Sigmoid colon (tissue), 7 donors: ENCODE measurements around the gene RNU7-1. TPM values are rescaled to one million over a fixed set of nuclear protein-coding genes. Genes with fewer than 3 reads are reported as not detected.
"Not testable (repeated sequence)": the region's sequence is repeated elsewhere in the genome, so short reads cannot be mapped to it uniquely, and the experiment has no call there.

Source experiments
- DNase-seq: peaks from one replicate; pipeline ENCODE4 v3.0.0-alpha.2; 2019
- H3K27ac ChIP-seq, 4 donors: fragments of 200-600 bp; sonication (generic); one replicate each; pipeline ENCODE4 v1.5.1; 2016 to 2019; ENCODE audit warnings: mild to moderate bottlenecking in 1 of 4
- H3K27me3 ChIP-seq, 3 donors: fragments of 200-600 bp; sonication (generic); one replicate each; pipeline ENCODE4 v1.5.1; 2019; ENCODE audit warnings: mild to moderate bottlenecking in 1 of 3
- H3K36me3 ChIP-seq, 4 donors: fragments of 200-600 bp; sonication (generic); one replicate each; pipeline ENCODE4 v1.5.1; 2016 to 2019
- H3K4me1 ChIP-seq, 4 donors: fragments of 200-600 bp; sonication (generic); one replicate each; pipeline ENCODE4 v1.5.1; 2017 to 2019
- H3K4me3 ChIP-seq, 4 donors: fragments of 200-600 bp; sonication (generic); one replicate each; pipeline ENCODE4 v1.5.1; 2017 to 2019; ENCODE audit warnings: mild to moderate bottlenecking in 2 of 4, moderate library complexity in 1 of 4
- H3K9me3 ChIP-seq, 4 donors: fragments of 200-600 bp in 3 of 4; sonication (generic) in 3 of 4; one replicate each; pipeline versions ENCODE4 v1.5.1 to v1.6.1; 2013 to 2019
- CTCF ChIP-seq, 4 experiments: fragments of 450-650 bp in 3 of 4; fragments of 200-600 bp in 1 of 4; IDR thresholded peaks; one replicate each; pipeline ENCODE4 v1.5.1; 2016 to 2019; ENCODE audit warnings: antibody characterized with exemption in 4 of 4, mild to moderate bottlenecking in 3 of 4, moderate library complexity in 2 of 4
- EP300 ChIP-seq, 4 donors: sonication (generic); formaldehyde crosslinking; IDR thresholded peaks; one replicate each; pipeline ENCODE4 v1.6.1; 2017; ENCODE audit warnings: antibody characterized with exemption in 4 of 4
- POLR2A ChIP-seq, 2 donors: fragments of 450-650 bp; IDR thresholded peaks; one replicate each; pipeline ENCODE4 v1.6.1; 2016; ENCODE audit warnings: antibody characterized with exemption in 2 of 2, mild to moderate bottlenecking in 2 of 2, moderate library complexity in 2 of 2
- POLR2AphosphoS5 ChIP-seq, 4 donors: sonication (generic); formaldehyde crosslinking; IDR thresholded peaks; one replicate each; pipeline ENCODE4 v1.6.1; 2017; ENCODE audit warnings: antibody characterized with exemption in 4 of 4
- WGBS, 2 donors: extraction: QIAGEN DNeasy Blood & Tissue Kit; methylation state at CpG; one replicate each; pipeline ENCODE4 v1.1.7; 2013; 5-methylcytosine and 5-hydroxymethylcytosine counted together
- intact Hi-C: fragments of 100-400 bp; cut with DNase I; formaldehyde crosslinking; loops from one replicate; pipeline ENCODE4 v1.15.1; 2023
- polyA plus RNA-seq, 3 donors: library from polyadenylated mRNA; stranded (reverse); fragments of 200-250 nt; gene quantifications; one replicate each; pipeline ENCODE4 v1.2.3, GENCODE V29; 2013
- total RNA-seq, 4 donors: library from RNA; depleted of rRNA; stranded (reverse); fragments of >200 nt; gene quantifications; one replicate each; pipeline ENCODE4 v1.1.0, GENCODE V29; 2016
- donor health status: healthy with polysubstance abuse.
- donor health status: Bipolar disorder and iron deficiency.
- donor health status: healthy.

Gene RNU7-1
- total and polyA plus RNA-seq, 7 donors: not detected

- DNase-seq: peak; percentile 65
- Histone ChIP-seq H3K4me1 (peaks cover 0 to 14% (median 11%) of the 10 kb centered on the region in 4 donors), H3K4me3 (peak overlapping the region in 3 of 4 donors; percentile 46 to 77 (median 62)), H3K27ac (peak overlapping the region; percentile 71 to 85 (median 84)), H3K9me3 (no peaks in the 10 kb centered on the region), H3K27me3 (no peaks in the 10 kb centered on the region), H3K36me3 (peaks cover 0 to 15% (median 0%) of the 10 kb centered on the region in 4 donors)
- WGBS, 2 donors: 74 to 75% methylated on average over 5 of the region's 5 CpGs
- intact Hi-C loops: loop anchor here (5.0 kb wide), 1 partner anchor 33 kb away; the partner anchor contains the start of gene SPSB2
- no peak for TF ChIP-seq POLR2A (IDR thresholded peaks at IDR 0.05)
- no peak for TF ChIP-seq CTCF (IDR thresholded peaks at IDR 0.05)
- no peak for TF ChIP-seq POLR2AphosphoS5 (IDR thresholded peaks at IDR 0.05)
- TF ChIP-seq EP300 (IDR thresholded peaks at IDR 0.05): no peak
Measured at GRCh38 chr12:6905414-6906040, 38.1 kb upstream of the RNU7-1 start.

- intact Hi-C loops: loop anchor here (5.0 kb wide), 1 partner anchor 36 kb away; the partner anchor contains the start of gene SPSB2
- DNase-seq: peak; percentile 59
- not testable (repeated sequence) for H3K27ac ChIP-seq, H3K27me3 ChIP-seq, H3K4me3 ChIP-seq, H3K9me3 ChIP-seq
- Histone ChIP-seq H3K36me3 (peaks cover 0 to 15% (median 0%) of the 10 kb centered on the region in 4 donors), H3K4me1 (peaks cover 0 to 14% (median 11%) of the 10 kb centered on the region in 4 donors)
- WGBS, 2 donors: 95 to 97% methylated on average over 11 of the region's 11 CpGs
Measured at GRCh38 chr12:6908141-6908540, 35.5 kb upstream of the RNU7-1 start.

- Histone ChIP-seq H3K27ac (no peak overlapping the region), H3K27me3 (no peaks in the 10 kb centered on the region), H3K4me1 (peaks cover 0 to 19% (median 15%) of the 10 kb centered on the region in 4 donors), H3K4me3 (no peak overlapping the region), H3K9me3 (no peaks in the 10 kb centered on the region), H3K36me3 (peaks cover 0 to 15% (median 0%) of the 10 kb centered on the region in 4 donors)
- peak; percentile 60 for DNase-seq
- intact Hi-C loops: loop anchor here (5.0 kb wide), 1 partner anchor 37 kb away; the partner anchor contains the start of gene SPSB2
- TF ChIP-seq POLR2A (IDR thresholded peaks at IDR 0.05) (no peak), POLR2AphosphoS5 (IDR thresholded peaks at IDR 0.05) (no peak), EP300 (IDR thresholded peaks at IDR 0.05) (no peak), CTCF (IDR thresholded peaks at IDR 0.05) (no peak)
- WGBS, 2 donors: 91 to 95% methylated on average over 4 of the region's 4 CpGs
Measured at GRCh38 chr12:6909421-6910145, 34.0 kb upstream of the RNU7-1 start.

- no peaks in the 10 kb centered on the region for H3K9me3 ChIP-seq
- no peaks in the 10 kb centered on the region for H3K27me3 ChIP-seq
- peaks cover 0 to 15% (median 2%) of the 10 kb centered on the region in 4 donors for H3K36me3 ChIP-seq
- no peak for TF ChIP-seq CTCF (IDR thresholded peaks at IDR 0.05)
- no peak for TF ChIP-seq POLR2A (IDR thresholded peaks at IDR 0.05)
- TF ChIP-seq EP300 (IDR thresholded peaks at IDR 0.05): no peak
- TF ChIP-seq POLR2AphosphoS5 (IDR thresholded peaks at IDR 0.05): no peak
- intact Hi-C loops: no loop called here
- no peak for DNase-seq
- no peak overlapping the region for H3K4me3 ChIP-seq
- H3K4me1 ChIP-seq: peaks cover 0 to 25% (median 22%) of the 10 kb centered on the region in 4 donors
- H3K27ac ChIP-seq: no peak overlapping the region
- 85 to 93% methylated on average over 15 of the region's 15 CpGs for WGBS, 2 donors
Measured at GRCh38 chr12:6912164-6912935, 31.3 kb upstream of the RNU7-1 start.
